ENCODE data around the gene INF2. TPM values are rescaled to one million over a fixed set of nuclear protein-coding genes. Genes with fewer than 3 reads are reported as not detected.

The INF2 gene
- total and polyA plus RNA-seq, 2 experiments from 2014 or later = 36.7 to 75.5 TPM

GRCh38 chr14:104703269-104703668 is 13.9 kb downstream of the INF2 start:
- no peak overlapping the region for H3K27ac Mint-ChIP-seq
- TF ChIP-seq ZNF462 (CRISPR knock-in tag; IDR thresholded peaks at IDR 0.05) = no peak
- TF ChIP-seq REST (IDR thresholded peaks at IDR 0.05; ENCODE audit: unreplicated experiment) = no peak
- no peak for TF ChIP-seq ZNF331 (CRISPR knock-in tag; IDR thresholded peaks at IDR 0.05; ENCODE audit: low read depth)
- TF ChIP-seq EZH2phosphoT487 (IDR thresholded peaks at IDR 0.05; ENCODE audit: unreplicated experiment) = no peak
- TF ChIP-seq NANOG (IDR thresholded peaks at IDR 0.05; ENCODE audit: borderline replicate concordance) = no peak
- TF ChIP-seq CREB1 (CRISPR knock-in tag; IDR thresholded peaks at IDR 0.05; ENCODE audit: low read depth) = no peak
- TF ChIP-seq STAT1 (IDR thresholded peaks at IDR 0.05; ENCODE audit: unreplicated experiment) = no peak
- TF ChIP-seq POLR2AphosphoS5 (IDR thresholded peaks at IDR 0.05; ENCODE audit: low read depth) = no peak
- TF ChIP-seq ZNF114 (CRISPR knock-in tag; IDR thresholded peaks at IDR 0.05) = no peak
- TF ChIP-seq EZH2 (IDR thresholded peaks at IDR 0.05; ENCODE audit: low read depth, unreplicated experiment) = no peak
- TF ChIP-seq ETS1 (IDR thresholded peaks at IDR 0.05) = no peak
- no peak for TF ChIP-seq JUNB (IDR thresholded peaks at IDR 0.05; ENCODE audit: unreplicated experiment)
- TF ChIP-seq CTCF (conservative IDR thresholded peaks at IDR 0.05; ENCODE audit: low read depth in 2 of 2) = no peak

More at GRCh38 chr14:104703269-104703668, 13.9 kb downstream of the INF2 start:
- H3K4me3 Mint-ChIP-seq = no peak overlapping the region
- DNase-seq (ENCODE audit: low spot score) = no peak
- H3K27me3 ChIP-seq (ENCODE audit: insufficient read depth) = no peaks in the 10 kb centered on the region
- H3K4me1 ChIP-seq (ENCODE audit: insufficient read depth) = peaks cover 12% of the 10 kb centered on the region; the same call in 1 of the 2 replicates
- ATAC-seq = no peak
- peaks cover 12% of the 10 kb centered on the region for H3K4me1 Mint-ChIP-seq
- H3K36me3 Mint-ChIP-seq (ENCODE audit: low read depth) = peaks cover 33% of the 10 kb centered on the region
- 0 out of 2 replicates have a peak, but pooled peaks cover 2% of the 10 kb centered on the region for H3F3A ChIP-seq (replicated peaks; ENCODE audit: low read depth)
- H3K9me3 Mint-ChIP-seq = peaks cover 19% of the 10 kb centered on the region
- no peaks in the 10 kb centered on the region; the same call in 1 of the 2 replicates for H4K20me1 ChIP-seq (replicated peaks; ENCODE audit: insufficient read depth)
- no peak overlapping the region for H3K4me2 ChIP-seq
- peaks cover 12% of the 10 kb centered on the region; the same call in 1 of the 2 replicates for H3K36me3 ChIP-seq (ENCODE audit: insufficient read depth)
- H3K9me2 ChIP-seq (ENCODE audit: insufficient read depth) = no peaks in the 10 kb centered on the region
- H3K27ac ChIP-seq (ENCODE audit: low read depth) = no peak overlapping the region
- no peak overlapping the region for H3K4me3 ChIP-seq
- H2AFZ ChIP-seq = no peak overlapping the region
- peaks cover 9% of the 10 kb centered on the region for H3K27me3 Mint-ChIP-seq (ENCODE audit: insufficient read depth, low read depth, poor library complexity)
- no peaks in the 10 kb centered on the region for H3K79me2 ChIP-seq (replicated peaks; ENCODE audit: insufficient read depth)
